Hepatocyte (in vitro differentiated cells): ENCODE data around the gene CYFIP1. TPM values are rescaled to one million over a fixed set of nuclear protein-coding genes. Genes with fewer than 3 reads are reported as not detected.

Experiments
- DNase-seq: peaks from one replicate; pipeline ENCODE4 v3.0.0-alpha.2; 2016; ENCODE audit warnings: low spot score
- H2AFZ ChIP-seq: fragments of 200-600 bp; sonication (generic); 2 replicates; pipeline ENCODE4 v1.6.0; 2016; ENCODE audit warnings: antibody characterized with exemption, mild to moderate bottlenecking
- H3K27ac ChIP-seq: fragments of 200-600 bp; sonication (generic); 2 replicates; pipeline ENCODE4 v1.5.1; 2016; ENCODE audit warnings: mild to moderate bottlenecking
- H3K27me3 ChIP-seq: fragments of 200-600 bp; sonication (generic); 2 replicates; pipeline ENCODE4 v1.6.1; 2016
- H3K36me3 ChIP-seq: fragments of 200-600 bp; sonication (generic); replicated peaks from 2 replicates; pipeline ENCODE4 v1.5.1; 2016; ENCODE audit warnings: low read depth; ENCODE audit not compliant: insufficient read depth
- H3K4me1 ChIP-seq: fragments of 200-600 bp; sonication (generic); 2 replicates; pipeline ENCODE4 v1.5.1; 2016; ENCODE audit warnings: mild to moderate bottlenecking, moderate library complexity; ENCODE audit not compliant: insufficient read depth
- H3K4me2 ChIP-seq: fragments of 200-600 bp; sonication (generic); 2 replicates; pipeline ENCODE4 v1.6.0; 2016
- H3K4me3 ChIP-seq: fragments of 200-600 bp; sonication (generic); 2 replicates; pipeline ENCODE4 v1.5.1; 2016; ENCODE audit warnings: mild to moderate bottlenecking
- H3K79me2 ChIP-seq: fragments of 200-600 bp; sonication (generic); 2 replicates; pipeline ENCODE4 v1.6.0; 2017; ENCODE audit warnings: mild to moderate bottlenecking
- H3K9me2 ChIP-seq: fragments of 200-600 bp; sonication (generic); replicated peaks from 2 replicates; pipeline ENCODE4 v1.6.0; 2017; ENCODE audit warnings: mild to moderate bottlenecking; ENCODE audit not compliant: insufficient read depth
- H3K9me3 ChIP-seq: fragments of 200-600 bp; sonication (generic); 2 replicates; pipeline ENCODE4 v1.5.1; 2016; ENCODE audit warnings: low read depth, mild to moderate bottlenecking
- H4K20me1 ChIP-seq: fragments of 200-600 bp; sonication (generic); 2 replicates; pipeline ENCODE4 v1.6.0; 2016; ENCODE audit warnings: mild to moderate bottlenecking; ENCODE audit not compliant: insufficient read depth, poor library complexity, severe bottlenecking
- EZH2 ChIP-seq: fragments of 200-600 bp; sonication (generic); IDR thresholded peaks from 2 replicates; pipeline ENCODE4 v1.6.1; 2016; ENCODE audit warnings: antibody characterized with exemption, mild to moderate bottlenecking, borderline replicate concordance
- EZH2phosphoT487 ChIP-seq: fragments of 200-600 bp; sonication (generic); IDR thresholded peaks from one replicate; pipeline ENCODE4 v1.6.1; 2018; ENCODE audit warnings: antibody characterized with exemption, mild to moderate bottlenecking, low read depth, moderate library complexity; ENCODE audit not compliant: unreplicated experiment, severe bottlenecking
- WGBS: methylation state at CpG from one replicate; pipeline ENCODE4 v1.1.6; 2016; ENCODE audit warnings: low lambda C conversion rate; ENCODE audit errors: missing lambda C conversion rate; 5-methylcytosine and 5-hydroxymethylcytosine counted together
- polyA plus RNA-seq: library from polyadenylated mRNA; unstranded; fragments of >200 nt; fragmentation: Nextera tagmentation; extraction: Ambion mirVana; gene quantifications from 2 replicates; pipeline ENCODE4 v1.2.1, GENCODE V29; 2016
- total RNA-seq: library from RNA; depleted of rRNA; stranded (reverse); fragments of >200 nt; gene quantifications from 2 replicates; pipeline ENCODE4 v1.2.3, GENCODE V29; 2014
- TF ChIP-seq, protein P1 (sequence below): fragments of 200-600 bp; sonication (generic); IDR thresholded peaks from 2 replicates; pipeline ENCODE4 v1.5.1; 2016; ENCODE audit warnings: antibody characterized with exemption, mild to moderate bottlenecking; ENCODE audit not compliant: poor library complexity

CYFIP1 gene
- total and polyA plus RNA-seq, 2 experiments from 2014 or later: 73.4 to 92.2 TPM

DNA sequence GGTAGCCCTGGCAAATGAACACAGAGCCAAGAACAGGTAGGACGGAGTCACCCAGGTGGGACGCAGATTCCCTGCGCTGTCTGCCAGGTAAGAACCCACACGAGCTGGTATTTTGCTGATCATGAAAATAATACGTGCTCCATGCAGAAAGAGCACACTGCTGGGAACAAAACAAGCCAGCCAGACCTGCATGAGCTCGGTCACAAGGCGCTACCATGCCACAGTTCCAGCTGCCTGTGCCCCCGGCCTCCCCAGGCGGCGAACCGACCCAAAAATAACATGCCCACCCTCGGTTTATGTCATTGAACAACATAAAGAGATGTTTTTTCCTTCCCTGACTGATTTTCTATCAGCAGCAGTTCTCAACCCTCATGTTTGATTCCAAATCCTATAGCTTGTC is 25.8 kb downstream of the CYFIP1 start:
- Histone ChIP-seq H2AFZ (no peak overlapping the region), H3K9me3 (no peaks in the 10 kb centered on the region), H3K79me2 (peaks cover 96% of the 10 kb centered on the region), H4K20me1 (peaks cover 55% of the 10 kb centered on the region), H3K27ac (no peak overlapping the region), H3K4me1 (no peaks in the 10 kb centered on the region), H3K9me2 (no peaks in the 10 kb centered on the region), H3K4me3 (no peak overlapping the region), H3K4me2 (no peak overlapping the region), H3K36me3 (no peaks in the 10 kb centered on the region), H3K27me3 (no peaks in the 10 kb centered on the region)
- no peak for DNase-seq
- TF ChIP-seq EZH2: no peak
- TF ChIP-seq, protein P1, sequence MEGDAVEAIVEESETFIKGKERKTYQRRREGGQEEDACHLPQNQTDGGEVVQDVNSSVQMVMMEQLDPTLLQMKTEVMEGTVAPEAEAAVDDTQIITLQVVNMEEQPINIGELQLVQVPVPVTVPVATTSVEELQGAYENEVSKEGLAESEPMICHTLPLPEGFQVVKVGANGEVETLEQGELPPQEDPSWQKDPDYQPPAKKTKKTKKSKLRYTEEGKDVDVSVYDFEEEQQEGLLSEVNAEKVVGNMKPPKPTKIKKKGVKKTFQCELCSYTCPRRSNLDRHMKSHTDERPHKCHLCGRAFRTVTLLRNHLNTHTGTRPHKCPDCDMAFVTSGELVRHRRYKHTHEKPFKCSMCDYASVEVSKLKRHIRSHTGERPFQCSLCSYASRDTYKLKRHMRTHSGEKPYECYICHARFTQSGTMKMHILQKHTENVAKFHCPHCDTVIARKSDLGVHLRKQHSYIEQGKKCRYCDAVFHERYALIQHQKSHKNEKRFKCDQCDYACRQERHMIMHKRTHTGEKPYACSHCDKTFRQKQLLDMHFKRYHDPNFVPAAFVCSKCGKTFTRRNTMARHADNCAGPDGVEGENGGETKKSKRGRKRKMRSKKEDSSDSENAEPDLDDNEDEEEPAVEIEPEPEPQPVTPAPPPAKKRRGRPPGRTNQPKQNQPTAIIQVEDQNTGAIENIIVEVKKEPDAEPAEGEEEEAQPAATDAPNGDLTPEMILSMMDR: no peak
- WGBS: 96% methylated on average over 12 of the region's 12 CpGs

- Histone ChIP-seq H3K9me3 (no peaks in the 10 kb centered on the region), H3K79me2 (peaks cover 95% of the 10 kb centered on the region), H3K4me2 (no peak overlapping the region), H3K36me3 (no peaks in the 10 kb centered on the region), H3K27ac (no peak overlapping the region), H3K9me2 (no peaks in the 10 kb centered on the region), H2AFZ (no peak overlapping the region), H3K4me3 (no peak overlapping the region), H3K27me3 (no peaks in the 10 kb centered on the region), H4K20me1 (peaks cover 53% of the 10 kb centered on the region), H3K4me1 (peaks cover 5% of the 10 kb centered on the region)
- no peak for TF ChIP-seq EZH2
- TF ChIP-seq, protein P1: no peak
- TF ChIP-seq EZH2phosphoT487: no peak
- WGBS: 84% methylated on average over 21 of the region's 21 CpGs
- no peak for DNase-seq
These were observed 27.2 kb downstream of the CYFIP1 start for GRCh38 chr15:22952796-22953579.

- no peak for DNase-seq
- Histone ChIP-seq H3K4me2 (no peak overlapping the region), H2AFZ (no peak overlapping the region), H3K36me3 (no peaks in the 10 kb centered on the region), H3K4me1 (peaks cover 5% of the 10 kb centered on the region), H3K27ac (no peak overlapping the region), H3K9me2 (no peaks in the 10 kb centered on the region), H3K9me3 (no peaks in the 10 kb centered on the region), H4K20me1 (peaks cover 49% of the 10 kb centered on the region), H3K27me3 (no peaks in the 10 kb centered on the region), H3K79me2 (peaks cover 93% of the 10 kb centered on the region), H3K4me3 (no peak overlapping the region)
- 93% methylated on average over 33 of the region's 39 CpGs for whole genome bisulfite sequencing
- TF ChIP-seq EZH2phosphoT487 (no peak), EZH2 (no peak)
- TF ChIP-seq, protein P1: no peak
These were observed 28.5 kb downstream of the CYFIP1 start for GRCh38 chr15:22951381-22952280.
